Natural killer cell treated with Interleukin-12 subunit alpha and Interleukin-12 subunit beta and Interleukin-15 and Interleukin-18, amount 100 ng/mL, for 72 hours (primary cell): Measurements from ENCODE around the gene LMF1. TPM values are rescaled to one million over a fixed set of nuclear protein-coding genes. Genes with fewer than 3 reads are reported as not detected.

Experiments
- total RNA-seq, 2 donors: library from RNA; stranded (reverse); gene quantifications; one replicate each; pipeline ENCODE4 v1.2.3, GENCODE V29; 2022

The LMF1 gene
- total RNA-seq, 2 donors from 2014 or later, result 17.1 to 21.0 TPM

Other genes starting within 250 kb of the LMF1 start
- 10 to 100 TPM; 29.1 to 37.9 TPM for gene ANTKMT, start 249.8 kb downstream of the LMF1 start, total RNA-seq
- gene CCDC78, start 244.5 kb downstream of the LMF1 start, total RNA-seq, result 1 to 10 TPM; 3.1 to 6.4 TPM
- gene HAGHL, start 243.9 kb downstream of the LMF1 start, total RNA-seq, result 10 to 100 TPM in 1 of 2 donors, 1 to 10 TPM in 1; 5.4 to 15.3 TPM
- gene CIAO3, start 230.0 kb downstream of the LMF1 start, total RNA-seq, result 10 to 100 TPM; 26.9 to 54.0 TPM
- not detected for gene MSLN, start 210.2 kb downstream of the LMF1 start, total RNA-seq
- 10 to 100 TPM; 38.2 to 79.3 TPM for gene RPUSD1, start 182.6 kb downstream of the LMF1 start, total RNA-seq
- gene CHTF18, start 182.4 kb downstream of the LMF1 start, total RNA-seq, result 100 to 1,000 TPM in 1 of 2 donors, 10 to 100 TPM in 1; 70.7 to 210 TPM
- gene GNG13, start 170.2 kb downstream of the LMF1 start, total RNA-seq, result not detected
- gene SOX8, start 10.8 kb upstream of the LMF1 start, total RNA-seq, result under 1 TPM in 1 of 2 donors, not detected in 1; 0.20 TPM
- gene SSTR5, start 101.8 kb upstream of the LMF1 start, total RNA-seq, result not detected
- not detected for gene C1QTNF8, start 125.3 kb upstream of the LMF1 start, total RNA-seq
- gene CACNA1H, start 182.1 kb upstream of the LMF1 start, total RNA-seq, result under 1 TPM; 0.21 to 0.31 TPM